OCI-LY1 (cell line): ENCODE data around the gene NELL1.

Experiments
- H2AFZ ChIP-seq: fragments of 200-600 bp; sonication (generic), shearing (Covaris generic); 2 replicates; pipeline ENCODE4 v1.6.0; 2014; ENCODE audit warnings: antibody characterized with exemption, mild to moderate bottlenecking, low read length
- H3F3A ChIP-seq: fragments of 200-600 bp; sonication (generic), shearing (Covaris generic); 2 replicates; pipeline ENCODE4 v1.6.0; 2014; ENCODE audit warnings: mild to moderate bottlenecking, antibody characterized with exemption, low read length, moderate library complexity; ENCODE audit not compliant: insufficient read depth
- H3K27ac ChIP-seq: fragments of 200-600 bp; sonication (generic); 2 replicates; pipeline ENCODE4 v1.5.1; 2014; ENCODE audit warnings: low read length, mixed run types, mild to moderate bottlenecking, low read depth; ENCODE audit not compliant: poor library complexity, severe bottlenecking
- H3K27me3 ChIP-seq: fragments of 200-600 bp; sonication (generic); 2 replicates; pipeline ENCODE4 v1.6.0; 2014; ENCODE audit warnings: antibody characterized with exemption, mild to moderate bottlenecking, low read length, moderate library complexity; ENCODE audit not compliant: insufficient read depth
- H3K36me3 ChIP-seq: fragments of 200-600 bp; sonication (generic); 2 replicates; pipeline ENCODE4 v1.6.1; 2014; ENCODE audit warnings: mild to moderate bottlenecking, antibody characterized with exemption, low read length, moderate library complexity, mixed read lengths; ENCODE audit not compliant: insufficient read depth
- H3K4me1 ChIP-seq: fragments of 200-600 bp; sonication (generic); 2 replicates; pipeline ENCODE4 v1.5.1; 2014; ENCODE audit warnings: mild to moderate bottlenecking, low read length, moderate library complexity; ENCODE audit not compliant: insufficient read depth, severe bottlenecking
- H3K4me2 ChIP-seq: fragments of 200-600 bp; sonication (generic), shearing (Covaris generic); 2 replicates; pipeline ENCODE4 v1.6.1; 2014; ENCODE audit warnings: low read length
- H3K4me3 ChIP-seq: fragments of 200-600 bp; sonication (generic); 2 replicates; pipeline ENCODE4 v1.5.1; 2014; ENCODE audit warnings: low read length, low read depth, mild to moderate bottlenecking, mixed read lengths; ENCODE audit not compliant: poor library complexity, severe bottlenecking
- H3K79me2 ChIP-seq: fragments of 200-600 bp; shearing (Covaris generic); 2 replicates; pipeline ENCODE4 v1.6.1; 2016; ENCODE audit warnings: mixed run types, low read length, mixed read lengths; ENCODE audit not compliant: insufficient read depth
- H3K9ac ChIP-seq: fragments of 200-600 bp; sonication (generic), shearing (Covaris generic); 2 replicates; pipeline ENCODE4 v1.6.1; 2014; ENCODE audit warnings: mild to moderate bottlenecking, low read length, mixed read lengths
- H3K9me2 ChIP-seq: fragments of 200-600 bp; sonication (generic), shearing (Covaris generic); 2 replicates; pipeline ENCODE4 v1.6.1; 2014; ENCODE audit warnings: low read depth, mild to moderate bottlenecking, low read length, mixed read lengths
- H3K9me3 ChIP-seq: fragments of 200-600 bp; shearing (Covaris generic); 2 replicates; pipeline ENCODE4 v1.6.1; 2014; ENCODE audit warnings: low read length, mixed read lengths
- H4K20me1 ChIP-seq: fragments of 200-600 bp; sonication (generic), shearing (Covaris generic); 2 replicates; pipeline ENCODE4 v1.6.0; 2016; ENCODE audit warnings: mild to moderate bottlenecking, low read length; ENCODE audit not compliant: insufficient read depth
- CTCF ChIP-seq: fragments of 200-600 bp; sonication (generic), shearing (Covaris generic); IDR thresholded peaks from 2 replicates; pipeline ENCODE4 v1.5.1; 2017; ENCODE audit warnings: mild to moderate bottlenecking, antibody characterized with exemption, low read length, moderate library complexity, mixed read lengths
- EZH2 ChIP-seq: fragments of 200-600 bp; sonication (generic), shearing (Covaris generic); IDR thresholded peaks from 2 replicates; pipeline ENCODE4 v1.8.0; 2017; ENCODE audit warnings: borderline replicate concordance, mixed run types, mild to moderate bottlenecking, antibody characterized with exemption, low read length, moderate library complexity, mixed read lengths

The NELL1 gene

GRCh38 chr11:21564833-21565682, 895.7 kb downstream of the NELL1 start:
- no peak overlapping the region for H3K4me3 ChIP-seq
- H3K4me2 ChIP-seq, result no peak overlapping the region
- no peak overlapping the region for H3K27ac ChIP-seq
- no peaks in the 10 kb centered on the region for H3K9me3 ChIP-seq
- H3K79me2 ChIP-seq, result no peaks in the 10 kb centered on the region
- H3K9ac ChIP-seq, result no peak overlapping the region
- H4K20me1 ChIP-seq, result no peaks in the 10 kb centered on the region
- no peaks in the 10 kb centered on the region for H3K27me3 ChIP-seq
- H3F3A ChIP-seq, result no peaks in the 10 kb centered on the region
- TF ChIP-seq CTCF (no peak), EZH2 (no peak)
- H2AFZ ChIP-seq, result no peak overlapping the region
- no peaks in the 10 kb centered on the region for H3K4me1 ChIP-seq
- H3K36me3 ChIP-seq, result no peaks in the 10 kb centered on the region
- H3K9me2 ChIP-seq, result no peaks in the 10 kb centered on the region

- Histone ChIP-seq H3K79me2 (no peaks in the 10 kb centered on the region), H3F3A (no peaks in the 10 kb centered on the region), H3K9ac (no peak overlapping the region), H3K4me3 (no peak overlapping the region), H3K27ac (no peak overlapping the region), H3K36me3 (no peaks in the 10 kb centered on the region), H3K9me3 (no peaks in the 10 kb centered on the region), H3K4me1 (no peaks in the 10 kb centered on the region), H3K9me2 (no peaks in the 10 kb centered on the region), H3K4me2 (no peak overlapping the region), H4K20me1 (no peaks in the 10 kb centered on the region), H3K27me3 (no peaks in the 10 kb centered on the region), H2AFZ (no peak overlapping the region)
- no peak for TF ChIP-seq EZH2
- no peak for TF ChIP-seq CTCF
Measured at GRCh38 chr11:21566521-21567117, 897.2 kb downstream of the NELL1 start.

- H3F3A ChIP-seq, result no peaks in the 10 kb centered on the region
- H3K9me3 ChIP-seq, result no peaks in the 10 kb centered on the region
- no peaks in the 10 kb centered on the region for H3K36me3 ChIP-seq
- no peak overlapping the region for H3K4me2 ChIP-seq
- no peak overlapping the region for H3K4me3 ChIP-seq
- H3K27ac ChIP-seq, result no peak overlapping the region
- no peaks in the 10 kb centered on the region for H3K4me1 ChIP-seq
- H3K9ac ChIP-seq, result no peak overlapping the region
- no peaks in the 10 kb centered on the region for H3K9me2 ChIP-seq
- H3K79me2 ChIP-seq, result no peaks in the 10 kb centered on the region
- no peak for TF ChIP-seq EZH2
- no peak for TF ChIP-seq CTCF
- H4K20me1 ChIP-seq, result no peaks in the 10 kb centered on the region
- H3K27me3 ChIP-seq, result no peaks in the 10 kb centered on the region
- no peak overlapping the region for H2AFZ ChIP-seq
Measured at GRCh38 chr11:21567645-21568290, 898.4 kb downstream of the NELL1 start.
